Smooth muscle cell of the brain vasculature (primary cell): ENCODE measurements around the gene ATRX.
"Not testable (repeated sequence)": the region's sequence is repeated elsewhere in the genome, so short reads cannot be mapped to it uniquely, and the experiment has no call there.

Source experiments
- DNase-seq: peaks from one replicate; pipeline ENCODE4 v3.0.0-alpha.2; 2012; ENCODE audit warnings: low read depth, low spot score

Gene ATRX, protein sequence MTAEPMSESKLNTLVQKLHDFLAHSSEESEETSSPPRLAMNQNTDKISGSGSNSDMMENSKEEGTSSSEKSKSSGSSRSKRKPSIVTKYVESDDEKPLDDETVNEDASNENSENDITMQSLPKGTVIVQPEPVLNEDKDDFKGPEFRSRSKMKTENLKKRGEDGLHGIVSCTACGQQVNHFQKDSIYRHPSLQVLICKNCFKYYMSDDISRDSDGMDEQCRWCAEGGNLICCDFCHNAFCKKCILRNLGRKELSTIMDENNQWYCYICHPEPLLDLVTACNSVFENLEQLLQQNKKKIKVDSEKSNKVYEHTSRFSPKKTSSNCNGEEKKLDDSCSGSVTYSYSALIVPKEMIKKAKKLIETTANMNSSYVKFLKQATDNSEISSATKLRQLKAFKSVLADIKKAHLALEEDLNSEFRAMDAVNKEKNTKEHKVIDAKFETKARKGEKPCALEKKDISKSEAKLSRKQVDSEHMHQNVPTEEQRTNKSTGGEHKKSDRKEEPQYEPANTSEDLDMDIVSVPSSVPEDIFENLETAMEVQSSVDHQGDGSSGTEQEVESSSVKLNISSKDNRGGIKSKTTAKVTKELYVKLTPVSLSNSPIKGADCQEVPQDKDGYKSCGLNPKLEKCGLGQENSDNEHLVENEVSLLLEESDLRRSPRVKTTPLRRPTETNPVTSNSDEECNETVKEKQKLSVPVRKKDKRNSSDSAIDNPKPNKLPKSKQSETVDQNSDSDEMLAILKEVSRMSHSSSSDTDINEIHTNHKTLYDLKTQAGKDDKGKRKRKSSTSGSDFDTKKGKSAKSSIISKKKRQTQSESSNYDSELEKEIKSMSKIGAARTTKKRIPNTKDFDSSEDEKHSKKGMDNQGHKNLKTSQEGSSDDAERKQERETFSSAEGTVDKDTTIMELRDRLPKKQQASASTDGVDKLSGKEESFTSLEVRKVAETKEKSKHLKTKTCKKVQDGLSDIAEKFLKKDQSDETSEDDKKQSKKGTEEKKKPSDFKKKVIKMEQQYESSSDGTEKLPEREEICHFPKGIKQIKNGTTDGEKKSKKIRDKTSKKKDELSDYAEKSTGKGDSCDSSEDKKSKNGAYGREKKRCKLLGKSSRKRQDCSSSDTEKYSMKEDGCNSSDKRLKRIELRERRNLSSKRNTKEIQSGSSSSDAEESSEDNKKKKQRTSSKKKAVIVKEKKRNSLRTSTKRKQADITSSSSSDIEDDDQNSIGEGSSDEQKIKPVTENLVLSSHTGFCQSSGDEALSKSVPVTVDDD (N-terminal part only)

DNA sequence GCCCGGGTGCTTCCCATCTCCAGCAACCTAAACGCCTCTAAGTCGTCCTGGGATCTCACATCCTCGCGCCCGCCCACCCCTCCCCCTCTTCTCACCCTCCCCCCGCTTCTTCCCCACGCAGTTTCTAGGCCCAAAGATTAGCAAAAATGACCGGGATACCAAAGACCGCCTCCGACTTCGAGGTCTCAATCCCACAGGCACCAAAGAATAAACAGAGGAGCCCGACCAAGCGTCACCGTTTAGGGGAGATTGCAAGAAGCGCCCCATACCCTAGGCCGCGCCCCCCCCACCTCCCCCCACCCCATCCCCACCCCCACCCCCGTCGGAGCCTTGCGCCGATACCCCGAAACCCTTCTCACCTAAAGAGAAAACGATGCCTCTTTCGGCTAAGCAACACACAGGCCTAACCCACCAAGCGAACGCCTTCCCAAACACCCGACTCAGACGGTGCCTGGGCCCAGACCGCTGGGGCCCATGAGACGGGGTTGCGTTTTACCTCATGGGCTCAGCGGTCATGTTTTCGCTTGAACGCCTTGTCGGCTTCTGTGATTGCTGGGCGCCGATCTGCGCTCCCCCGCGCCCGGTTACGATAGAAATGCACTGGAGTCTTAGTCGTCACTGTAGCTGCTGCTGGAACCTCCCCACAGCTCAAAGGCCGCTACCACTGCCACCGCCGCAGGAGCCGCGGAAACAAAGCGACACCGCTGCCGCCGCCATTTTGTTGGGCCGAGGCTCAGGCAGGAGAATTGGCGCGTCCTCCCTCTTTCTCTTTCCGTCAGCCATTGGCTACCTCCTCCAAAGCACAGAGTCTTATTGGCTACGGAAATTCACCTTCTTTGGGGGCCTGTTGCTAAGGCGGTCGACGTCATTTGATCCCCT, at the start of gene ATRX:
ATRX (minus strand) TSS at position 731 of the 879 bp plus-strand sequence; CDS start at position 516, 215 bp downstream.
- peak; percentile 43 for DNase-seq

DNA sequence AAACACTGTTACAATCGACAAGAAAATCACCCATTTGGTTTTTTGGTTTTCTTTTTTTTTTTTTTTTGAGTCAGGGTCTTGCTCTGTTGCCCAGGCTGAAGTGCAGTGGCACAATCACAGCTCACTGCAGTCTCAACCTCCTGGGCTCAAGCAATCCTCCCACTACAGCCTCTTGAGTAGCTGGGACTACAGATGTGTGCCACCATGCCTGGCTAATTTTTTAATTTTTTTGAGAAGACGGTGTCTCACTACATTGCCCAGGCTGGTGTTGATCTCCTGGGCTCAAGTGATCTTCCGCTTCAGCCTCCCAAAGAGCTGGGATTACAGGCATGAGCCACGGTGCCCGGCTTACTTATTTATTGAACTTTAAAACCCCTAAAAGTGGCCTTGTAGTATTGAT, 45.5 kb upstream of the ATRX start:
- DNase-seq = not testable (repeated sequence)

DNA sequence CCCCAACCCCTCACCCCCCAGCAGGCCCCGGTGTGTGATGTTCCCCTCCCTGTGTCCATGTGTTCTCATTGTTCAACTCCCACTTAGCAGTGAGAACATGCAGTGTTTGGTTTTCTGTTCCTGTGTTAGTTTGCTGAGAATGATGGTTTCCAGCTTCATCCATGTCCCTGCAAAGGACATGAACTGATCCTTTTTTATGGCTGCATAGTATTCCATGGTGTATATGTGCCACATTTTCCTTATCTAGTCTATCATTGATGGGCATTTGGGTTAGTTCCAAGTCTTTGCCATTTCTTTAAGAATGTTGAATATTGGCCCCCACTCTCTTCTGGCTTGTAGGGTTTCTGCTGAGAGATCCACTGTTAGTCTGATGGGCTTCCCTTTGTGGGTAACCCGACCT, 36.0 kb upstream of the ATRX start:
- DNase-seq = not testable (repeated sequence)

DNA sequence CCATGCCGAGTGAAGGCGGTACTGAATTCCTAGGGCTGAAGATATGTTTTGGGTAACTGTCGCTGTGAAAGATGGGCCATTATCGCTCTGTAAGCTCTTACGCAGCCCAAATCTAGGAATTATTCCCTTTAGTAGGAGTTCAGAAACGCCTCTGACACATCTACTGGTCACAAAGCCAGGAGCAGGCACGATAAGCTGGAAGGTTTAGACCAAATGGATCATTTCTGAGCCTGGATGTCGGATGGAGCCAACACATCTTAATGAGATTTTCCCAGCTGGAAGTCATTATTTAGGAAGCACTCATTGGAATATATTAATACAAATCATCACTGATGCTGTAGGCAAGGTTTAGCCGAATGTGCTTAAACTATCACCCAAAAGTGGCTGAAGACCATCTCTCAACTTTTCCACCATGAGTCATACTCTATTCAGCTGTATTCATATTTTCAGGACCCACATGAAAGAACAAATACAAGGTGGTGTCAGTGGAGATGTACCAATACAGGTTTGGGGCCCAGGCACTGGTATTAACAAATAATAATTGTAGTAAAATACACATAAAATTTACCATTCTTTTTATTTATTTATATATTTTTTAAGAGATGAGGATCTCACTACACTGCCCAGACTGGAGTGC, 34.2 kb upstream of the ATRX start:
- no peak for DNase-seq

DNA sequence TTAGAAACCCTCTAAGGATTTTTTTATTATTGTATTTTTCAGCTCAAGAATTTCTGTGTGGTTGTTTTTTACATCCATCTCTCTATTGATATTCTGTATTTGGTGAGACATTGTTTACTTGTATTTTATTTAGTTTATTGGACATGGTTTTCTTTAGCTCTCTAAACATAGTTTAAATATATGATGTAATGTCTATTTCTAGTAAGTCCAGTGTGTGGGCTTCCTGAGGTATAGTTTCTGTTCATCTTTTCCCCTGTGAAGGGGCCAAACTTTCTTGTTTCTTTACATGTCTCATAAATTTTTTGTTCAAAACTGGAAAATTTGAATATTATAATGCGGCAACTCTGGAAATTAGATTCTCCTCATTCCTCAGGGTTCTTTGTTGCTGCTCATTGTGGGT, 28.2 kb upstream of the ATRX start:
- no peak for DNase-seq

DNA sequence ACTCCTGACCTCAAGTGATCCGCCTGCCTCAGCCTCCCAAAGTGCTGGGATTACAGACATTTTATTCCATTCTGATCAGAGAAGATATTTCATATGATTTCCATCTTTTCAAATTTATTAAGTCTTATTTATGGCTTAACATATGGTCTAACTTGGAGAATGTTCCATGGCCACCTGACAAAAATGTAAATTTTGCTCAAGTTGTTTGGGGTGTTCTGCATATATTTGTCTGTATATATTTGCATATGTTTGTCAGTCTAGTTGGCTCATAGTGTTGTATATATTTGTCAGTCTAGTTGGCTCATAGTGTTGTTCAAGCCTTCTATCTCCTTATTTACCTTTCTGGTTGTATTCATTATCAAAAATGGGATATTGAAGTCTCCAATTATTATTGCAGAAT, 16.2 kb upstream of the ATRX start:
- DNase-seq = no peak

DNA sequence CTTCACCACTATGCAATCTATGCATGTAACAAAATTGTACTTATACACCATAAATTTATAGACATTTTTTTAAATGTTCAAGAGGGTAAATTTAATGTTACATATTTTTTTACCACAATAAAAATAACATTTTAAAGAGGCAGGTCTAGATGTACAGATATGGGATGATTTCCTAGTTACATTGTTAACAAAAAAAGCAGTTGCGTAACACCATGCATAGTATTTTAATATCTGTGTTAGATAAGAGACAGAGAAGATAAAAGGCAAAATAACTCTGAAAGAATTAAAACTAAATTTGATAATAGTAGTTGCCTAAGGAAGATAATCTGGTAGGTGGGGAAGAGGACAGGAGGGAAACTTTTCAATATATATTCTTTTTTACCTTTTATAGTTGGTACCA, 9.1 kb upstream of the ATRX start:
- DNase-seq = no peak

DNA sequence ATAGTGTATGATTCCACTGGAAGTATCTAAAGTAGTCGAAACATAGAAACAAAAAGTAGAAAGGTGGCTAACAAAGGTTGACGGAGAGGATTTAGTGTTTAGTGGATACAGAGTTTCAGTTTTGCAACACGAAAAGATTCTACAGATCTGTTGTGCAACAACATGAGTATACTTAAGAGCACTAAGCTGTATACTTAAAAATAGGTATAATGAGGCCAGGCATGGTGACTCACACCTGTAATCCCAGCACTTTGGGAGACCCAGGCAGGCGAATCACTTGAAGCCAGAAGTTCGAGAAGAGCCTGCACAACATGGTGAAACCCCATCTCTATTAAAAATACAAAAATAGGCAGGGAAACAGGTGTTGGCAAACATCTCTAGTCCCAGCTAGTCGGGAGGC, 7.9 kb upstream of the ATRX start:
- no peak for DNase-seq

DNA sequence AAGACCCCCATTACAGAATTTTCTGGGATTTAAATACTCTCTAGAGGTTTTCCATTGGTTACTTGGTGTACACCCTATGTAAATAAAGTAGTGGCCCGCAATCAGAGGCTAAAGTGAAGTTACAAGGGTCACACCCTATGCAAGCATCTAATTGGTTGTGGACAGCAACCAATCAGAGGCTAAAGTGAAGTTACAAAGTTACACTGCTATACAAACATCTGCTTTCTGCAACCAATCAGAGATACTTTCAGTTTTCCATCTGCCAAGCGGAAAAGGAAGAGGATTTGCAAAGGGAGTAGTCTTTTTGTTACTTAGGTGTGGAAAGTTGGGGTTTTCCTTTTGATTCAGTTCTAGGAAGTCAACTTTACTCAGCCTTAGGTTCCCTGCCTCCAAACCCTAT, 2.0 kb upstream of the ATRX start:
- DNase-seq = no peak

DNA sequence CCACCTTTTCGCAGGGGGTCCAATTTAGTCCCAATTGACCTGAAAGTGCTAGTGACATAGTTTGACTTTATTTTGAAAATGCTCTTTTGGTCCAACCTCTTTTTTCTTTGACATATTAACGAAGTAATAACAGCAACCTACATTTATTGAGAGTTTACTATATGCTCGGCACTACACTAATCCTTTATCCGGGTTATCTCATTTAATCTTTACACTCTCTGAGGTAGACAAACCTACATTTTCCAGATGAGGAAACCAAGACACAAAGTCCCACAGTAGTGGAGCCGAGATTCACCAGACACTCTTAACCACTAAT, 307 bp upstream of the ATRX start:
- DNase-seq = no peak

DNA sequence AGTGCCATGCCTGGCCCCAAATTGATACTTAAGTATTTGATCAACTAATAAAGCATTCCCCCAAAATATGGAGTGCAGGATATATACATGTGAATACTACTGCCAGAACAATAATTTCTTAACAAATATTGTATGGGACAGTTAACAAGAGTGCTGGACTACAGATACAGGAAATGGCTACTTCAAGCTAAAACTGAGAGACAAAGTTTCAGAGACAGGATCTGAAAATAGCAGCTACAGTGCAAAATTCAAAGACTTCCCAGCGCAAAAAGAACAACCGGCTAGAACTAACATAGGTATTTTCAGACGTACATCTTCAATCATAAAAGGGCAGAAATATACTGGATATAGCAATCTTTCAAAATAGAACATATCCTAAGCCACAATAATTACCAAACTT, 6.3 kb downstream of the ATRX start:
- DNase-seq = no peak

DNA sequence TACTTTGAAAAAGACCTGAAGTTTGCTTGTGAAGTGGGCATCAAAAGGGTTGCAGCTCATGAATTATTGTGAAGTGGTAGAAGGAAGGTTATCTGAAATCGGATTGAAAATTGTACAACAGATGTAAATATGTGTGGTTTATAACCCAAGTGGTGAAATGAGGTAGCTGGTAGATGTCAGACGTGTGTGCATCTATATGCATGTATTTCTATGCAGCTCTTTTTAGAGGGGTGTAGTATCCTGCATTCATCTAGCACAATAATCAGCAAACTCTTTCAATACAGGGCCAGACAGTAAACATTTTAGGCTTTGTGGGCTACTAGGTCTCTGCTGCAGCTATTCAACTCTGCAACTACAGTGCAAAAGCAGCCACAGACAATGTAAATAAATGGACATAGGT, 9.4 kb downstream of the ATRX start:
- DNase-seq = no peak

DNA sequence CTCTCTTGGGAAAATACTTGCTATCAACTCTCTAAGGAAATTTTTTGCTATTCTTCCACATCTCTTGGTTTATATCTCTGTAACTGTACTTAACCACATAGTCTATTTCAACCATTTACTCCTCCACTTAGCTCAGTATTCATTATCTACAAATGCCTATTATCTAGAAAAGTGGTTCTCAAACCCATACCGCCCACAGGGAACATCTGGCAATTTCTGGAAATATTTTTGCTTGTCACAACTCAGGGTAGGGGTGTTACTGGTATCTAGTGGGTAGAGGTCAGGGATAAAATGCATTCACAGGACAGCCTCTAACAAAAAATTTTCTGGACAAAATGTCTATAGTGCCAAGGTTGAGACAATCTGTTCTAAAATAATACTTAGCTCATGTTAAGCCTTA, 14.4 kb downstream of the ATRX start:
- DNase-seq = no peak

DNA sequence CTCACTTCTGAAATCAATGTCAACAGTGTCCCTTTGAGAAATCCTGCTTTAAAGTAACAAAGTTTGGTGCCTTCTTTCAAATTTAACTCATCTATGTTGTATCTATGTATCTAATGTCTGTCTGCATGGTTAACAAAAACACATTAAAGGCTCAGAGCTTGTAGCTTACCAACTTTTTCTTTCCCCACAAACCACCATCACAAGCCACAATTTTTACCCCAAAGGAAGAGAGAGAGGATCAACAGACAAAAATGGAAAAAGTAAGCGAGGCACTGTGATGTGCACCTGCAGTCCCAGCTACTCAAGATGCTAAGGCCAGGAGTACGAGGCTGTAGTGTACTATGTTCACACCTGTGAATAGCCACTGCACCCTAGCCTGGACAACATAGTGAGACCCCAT, 17.2 kb downstream of the ATRX start:
- no peak for DNase-seq

DNA sequence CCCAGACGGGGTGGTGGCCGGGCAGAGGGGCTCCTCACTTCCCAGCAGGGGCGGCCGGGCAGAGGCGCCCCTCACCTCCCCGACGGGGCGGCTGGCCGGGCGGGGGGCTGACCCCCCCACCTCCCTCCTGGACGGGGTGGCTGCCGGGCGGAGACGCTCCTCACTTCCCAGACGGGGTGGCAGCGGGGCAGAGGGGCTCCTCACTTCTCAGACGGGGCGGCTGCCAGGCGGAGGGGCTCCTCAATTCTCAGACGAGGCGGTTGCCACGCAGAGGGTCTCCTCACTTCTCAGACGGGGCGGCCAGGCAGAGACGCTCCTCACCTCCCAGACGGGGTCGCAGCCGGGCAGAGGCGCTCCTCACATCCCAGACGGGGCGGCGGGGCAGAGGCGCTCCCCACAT, 19.8 kb downstream of the ATRX start:
- not testable (repeated sequence) for DNase-seq

DNA sequence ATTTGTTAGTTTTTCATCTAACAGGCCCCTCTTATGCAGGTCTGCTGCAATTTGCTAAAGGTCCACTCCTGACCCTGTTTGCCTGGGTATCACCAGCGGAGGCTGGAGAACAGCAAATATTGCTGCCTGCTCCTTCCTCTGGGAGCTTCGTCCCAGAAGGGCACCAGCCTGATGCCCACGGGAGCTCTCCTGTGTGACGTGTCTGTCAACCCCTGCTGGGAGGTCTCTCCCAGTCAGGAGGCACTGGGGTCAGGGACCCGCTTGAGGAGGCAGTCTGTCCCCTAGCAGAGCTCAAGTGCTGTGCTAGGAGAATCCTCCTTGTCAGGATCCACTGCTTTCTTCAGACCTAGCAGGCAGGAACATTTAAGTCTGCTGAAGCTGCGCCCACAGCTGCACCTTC, 30.5 kb downstream of the ATRX start:
- DNase-seq = no peak

DNA sequence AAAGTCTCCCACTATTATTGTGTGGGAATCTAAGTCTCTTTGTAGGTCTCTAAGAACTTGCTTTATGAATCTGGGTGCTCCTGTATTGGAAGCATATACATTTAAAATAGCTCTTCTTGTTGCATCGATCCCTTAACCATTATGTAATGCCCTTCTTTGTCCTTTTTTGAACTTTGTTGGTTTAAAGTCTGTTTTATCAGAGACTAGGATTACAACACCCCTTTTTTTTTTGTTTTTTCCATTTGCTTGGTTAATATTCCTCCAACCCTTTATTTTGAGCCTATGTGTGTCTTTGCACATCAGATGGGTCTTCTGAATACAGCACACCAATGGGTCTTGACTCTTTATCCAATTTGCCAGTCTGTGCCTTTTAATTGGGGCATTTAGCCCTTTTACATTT, 32.1 kb downstream of the ATRX start:
- DNase-seq = not testable (repeated sequence)

DNA sequence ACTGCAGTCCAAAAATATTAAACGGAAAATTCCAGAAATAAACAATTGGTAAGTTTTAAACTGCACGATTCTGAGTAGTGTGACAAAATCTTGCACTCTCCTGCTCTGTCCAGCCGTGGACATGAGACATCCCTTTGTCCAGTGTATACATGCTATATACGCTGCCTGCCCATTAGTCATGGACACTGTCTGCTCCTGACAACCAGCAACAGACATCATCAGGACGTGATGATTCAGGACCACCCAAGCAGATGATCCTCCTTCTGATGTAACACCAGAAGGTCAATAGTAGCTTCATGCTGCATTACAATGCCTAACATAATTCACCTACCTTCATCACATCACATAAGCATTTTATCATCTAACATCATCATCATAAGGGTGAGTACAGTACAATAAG, 36.3 kb downstream of the ATRX start:
- DNase-seq = no peak

DNA sequence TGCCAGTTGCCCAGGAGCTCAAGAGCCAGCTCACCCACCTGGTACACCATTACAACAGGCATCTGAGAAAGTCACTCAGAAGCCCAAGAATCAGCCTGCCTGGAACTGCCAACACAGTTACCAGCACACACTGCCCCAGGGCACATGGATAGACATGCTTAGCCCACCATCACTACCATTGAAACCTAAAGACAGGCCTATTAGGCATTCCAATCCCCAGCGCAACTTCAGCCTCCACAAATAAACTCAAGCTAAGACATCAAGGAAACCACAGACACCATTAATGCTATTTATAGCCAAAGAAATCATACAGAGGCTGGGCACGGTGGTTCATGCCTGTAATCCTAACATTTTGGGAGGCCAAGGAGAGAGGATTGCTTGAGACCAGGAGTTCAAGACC, 42.3 kb downstream of the ATRX start:
- DNase-seq = no peak

DNA sequence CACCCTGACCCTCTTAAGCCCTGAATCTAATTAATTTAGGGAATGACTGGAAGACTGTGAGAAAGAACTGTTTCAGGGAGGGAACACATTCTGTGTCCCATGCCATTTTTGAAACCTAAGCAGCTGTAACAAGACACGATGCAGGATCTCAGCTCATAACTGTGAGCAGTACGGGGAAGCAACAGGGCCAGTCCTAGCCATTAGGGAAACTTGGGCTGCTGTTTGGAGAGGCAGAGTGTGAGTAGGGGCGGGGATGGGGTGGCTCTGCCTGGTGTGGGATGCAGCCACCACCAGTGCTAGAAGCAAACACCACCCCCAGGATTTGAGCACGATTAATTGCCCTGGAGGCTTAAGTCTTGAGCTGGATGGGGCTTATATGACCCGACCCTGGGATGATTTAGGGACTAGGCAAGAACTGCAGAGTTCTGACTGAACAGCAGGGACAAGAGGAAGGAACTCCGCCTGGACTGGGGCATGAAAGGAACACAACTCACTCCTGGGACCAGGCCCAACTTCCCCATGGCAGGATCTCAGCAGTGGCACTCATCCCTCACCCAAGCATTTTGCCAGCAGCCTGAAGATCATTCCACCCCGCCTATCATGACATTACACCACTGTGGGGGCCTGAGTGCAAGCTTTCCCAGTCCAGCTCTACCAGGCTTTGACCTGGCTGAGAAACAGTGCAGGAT, 43.1 kb downstream of the ATRX start:
- no peak for DNase-seq
